Vagina (tissue), 2 donors: Measurements from ENCODE around the gene EXOC6B. TPM values are rescaled to one million over a fixed set of nuclear protein-coding genes. Genes with fewer than 3 reads are reported as not detected.

ENCODE experiments used
- DNase-seq, 2 donors: peaks; one replicate each; pipeline ENCODE4 v3.0.0-alpha.2; 2017; ENCODE audit errors: extremely low spot score in 2 of 2
- H3K27ac ChIP-seq: fragments of 200-600 bp; sonication (generic); one replicate; pipeline ENCODE4 v1.5.1; 2019
- H3K27me3 ChIP-seq: fragments of 200-600 bp; sonication (generic); one replicate; pipeline ENCODE4 v1.5.1; 2019
- H3K36me3 ChIP-seq, 2 donors: fragments of 200-600 bp; sonication (generic); one replicate each; pipeline ENCODE4 v1.5.1; 2017 to 2019
- H3K4me1 ChIP-seq: fragments of 200-600 bp; sonication (generic); one replicate; pipeline ENCODE4 v1.5.1; 2019
- H3K4me3 ChIP-seq, 2 donors: fragments of 200-600 bp; sonication (generic); 1 replicate in 1 of 2; 2 replicates in 1 of 2; pipeline ENCODE4 v1.5.1; 2016 to 2019
- H3K9me3 ChIP-seq: fragments of 200-600 bp; sonication (generic); one replicate; pipeline ENCODE4 v1.5.1; 2019
- CTCF ChIP-seq, 3 experiments: fragments of 450-650 bp in 2 of 3; fragments of 200-600 bp in 1 of 3; sonication (generic) in 1 of 3; IDR thresholded peaks; one replicate each; pipeline ENCODE4 v1.5.1; 2017 to 2019; ENCODE audit warnings: antibody characterized with exemption in 3 of 3, mild to moderate bottlenecking in 2 of 3, moderate library complexity in 2 of 3
- POLR2A ChIP-seq, 2 donors: fragments of 450-650 bp; IDR thresholded peaks; one replicate each; pipeline ENCODE4 v1.6.1; 2017; ENCODE audit warnings: antibody characterized with exemption in 2 of 2, mild to moderate bottlenecking in 2 of 2, moderate library complexity in 2 of 2
- POLR2AphosphoS5 ChIP-seq, 2 donors: sonication (generic); formaldehyde crosslinking; IDR thresholded peaks; one replicate each; pipeline ENCODE4 v1.9.0; 2017; ENCODE audit warnings: antibody characterized with exemption in 2 of 2, mild to moderate bottlenecking in 2 of 2, low read depth in 1 of 2; ENCODE audit not compliant: insufficient read depth in 1 of 2
- intact Hi-C: fragments of 100-400 bp; cut with DNase I; formaldehyde crosslinking; loops from one replicate; pipeline ENCODE4 v1.15.1; 2023
- total RNA-seq: library from RNA; depleted of rRNA; stranded (reverse); fragments of >200 nt; gene quantifications from one replicate; pipeline ENCODE4 v1.2.3, GENCODE V29; 2016

EXOC6B gene
- total RNA-seq, 1 donor from 2014 or later = 41.5 TPM

- intact Hi-C loops = loop anchor here (2.0 kb wide), 1 partner anchor 602 kb away; no protein-coding TSS in a partner anchor
- H3K9me3 ChIP-seq = no peaks in the 10 kb centered on the region
- no peak overlapping the region for H3K4me3 ChIP-seq
- no peak overlapping the region for H3K27ac ChIP-seq
- H3K4me1 ChIP-seq = peaks cover 38% of the 10 kb centered on the region
- peak; percentile 40 to 67 for DNase-seq
- TF ChIP-seq CTCF (IDR thresholded peaks at IDR 0.05) (no peak), POLR2AphosphoS5 (IDR thresholded peaks at IDR 0.05; ENCODE audit: insufficient read depth in 1 of 2, low read depth in 1 of 2) (no peak), POLR2A (IDR thresholded peaks at IDR 0.05) (no peak)
- H3K27me3 ChIP-seq = peaks cover 9% of the 10 kb centered on the region
- no peaks in the 10 kb centered on the region for H3K36me3 ChIP-seq
These were observed 674.9 kb downstream of the EXOC6B start for GRCh38 chr2:72150861-72151356.

- no peak for TF ChIP-seq POLR2AphosphoS5 (IDR thresholded peaks at IDR 0.05; ENCODE audit: insufficient read depth in 1 of 2, low read depth in 1 of 2)
- no peak for TF ChIP-seq POLR2A (IDR thresholded peaks at IDR 0.05)
- TF ChIP-seq CTCF (IDR thresholded peaks at IDR 0.05) = peak; percentile 59 to 89 (median 89)
- peak; percentile 88 to 94 for DNase-seq
- intact Hi-C loops = loop anchor here (2.0 kb wide), 1 partner anchor 602 kb away; no protein-coding TSS in a partner anchor
- no peak overlapping the region for H3K27ac ChIP-seq
- no peaks in the 10 kb centered on the region for H3K36me3 ChIP-seq
- H3K4me1 ChIP-seq = peaks cover 44% of the 10 kb centered on the region
- peaks cover 9% of the 10 kb centered on the region for H3K27me3 ChIP-seq
- H3K9me3 ChIP-seq = no peaks in the 10 kb centered on the region
- peak overlapping the region; percentile 42 to 43 for H3K4me3 ChIP-seq
These were observed 675.5 kb downstream of the EXOC6B start for GRCh38 chr2:72150157-72150860.

- TF ChIP-seq CTCF (IDR thresholded peaks at IDR 0.05) (no peak), POLR2AphosphoS5 (IDR thresholded peaks at IDR 0.05; ENCODE audit: insufficient read depth in 1 of 2, low read depth in 1 of 2) (no peak)
- Histone ChIP-seq H3K36me3 (no peaks in the 10 kb centered on the region), H3K9me3 (no peaks in the 10 kb centered on the region), H3K4me3 (peak overlapping the region; percentile 42 to 43), H3K27me3 (peaks cover 16% of the 10 kb centered on the region), H3K27ac (no peak overlapping the region), H3K4me1 (peaks cover 50% of the 10 kb centered on the region)
- peak; percentile 77 to 83 for DNase-seq
- intact Hi-C loops = loop anchor here (2.0 to 10.0 kb wide), 3 partner anchors 215 to 601 kb away; no protein-coding TSS in a partner anchor
These were observed 676.2 kb downstream of the EXOC6B start for GRCh38 chr2:72149556-72150156.

GRCh38 chr2:72148837-72149555 is 676.8 kb downstream of the EXOC6B start:
- peak in 1 of 2 donors; percentile 85 for DNase-seq
- H3K36me3 ChIP-seq = no peaks in the 10 kb centered on the region
- H3K9me3 ChIP-seq = no peaks in the 10 kb centered on the region
- intact Hi-C loops = loop anchor here (10.0 kb wide), 2 partner anchors 214 to 436 kb away; no protein-coding TSS in a partner anchor
- H3K27me3 ChIP-seq = peaks cover 21% of the 10 kb centered on the region
- H3K4me3 ChIP-seq = peak overlapping the region; percentile 42 to 43
- peak in 1 of 2 donors; percentile 40 for TF ChIP-seq POLR2AphosphoS5 (IDR thresholded peaks at IDR 0.05; ENCODE audit: insufficient read depth in 1 of 2, low read depth in 1 of 2)
- no peak for TF ChIP-seq CTCF (IDR thresholded peaks at IDR 0.05)
- no peak overlapping the region for H3K27ac ChIP-seq
- peaks cover 57% of the 10 kb centered on the region for H3K4me1 ChIP-seq
